Astrocyte (in vitro differentiated cells and primary cell): ENCODE results near the gene CSNK1G3. TPM values are rescaled to one million over a fixed set of nuclear protein-coding genes. Genes with fewer than 3 reads are reported as not detected.

Source experiments
- DNase-seq: peaks from one replicate; pipeline ENCODE4 v3.0.0-alpha.2; 2010; ENCODE audit warnings: low read depth
- FAIRE-seq: peaks from 2 replicates; lab custom pipeline; 2011; peaks lifted over from hg19 to GRCh38; lab: Jason Lieb, UNC
- H2AFZ ChIP-seq: 2 replicates; pipeline ENCODE4 v1.6.0; 2012; ENCODE audit warnings: low read depth, low read length, inconsistent platforms
- H3K27ac ChIP-seq: 2 replicates; pipeline ENCODE4 v1.5.1; 2011; ENCODE audit warnings: low read depth, low read length, inconsistent platforms
- H3K27me3 ChIP-seq: 2 replicates; pipeline ENCODE4 v1.6.0; 2011; ENCODE audit warnings: low read length, inconsistent platforms; ENCODE audit not compliant: insufficient read depth
- H3K36me3 ChIP-seq: 2 replicates; pipeline ENCODE4 v1.5.1; 2011; ENCODE audit warnings: low read length, inconsistent platforms; ENCODE audit not compliant: insufficient read depth
- H3K4me1 ChIP-seq: 2 replicates; pipeline ENCODE4 v1.5.1; 2011; ENCODE audit warnings: low read length, inconsistent platforms; ENCODE audit not compliant: insufficient read depth
- H3K4me2 ChIP-seq: 2 replicates; pipeline ENCODE4 v1.6.0; 2012; ENCODE audit warnings: low read length, inconsistent platforms
- H3K4me3 ChIP-seq: 2 replicates; pipeline ENCODE4 v1.5.1; 2011; ENCODE audit warnings: low read depth, mild to moderate bottlenecking, low read length, inconsistent platforms; ENCODE audit not compliant: insufficient read depth
- H3K79me2 ChIP-seq: 2 replicates; pipeline ENCODE4 v1.6.0; 2012; ENCODE audit warnings: mild to moderate bottlenecking, low read length, inconsistent platforms; ENCODE audit not compliant: insufficient read depth
- H3K9ac ChIP-seq: 2 replicates; pipeline ENCODE4 v1.6.0; 2012; ENCODE audit warnings: mild to moderate bottlenecking, low read length, inconsistent platforms
- H3K9me3 ChIP-seq: 2 replicates; pipeline ENCODE4 v1.5.1; 2012; ENCODE audit warnings: low read depth, mild to moderate bottlenecking, low read length, inconsistent platforms; ENCODE audit not compliant: insufficient read depth
- H4K20me1 ChIP-seq: 2 replicates; pipeline ENCODE4 v1.6.0; 2012; ENCODE audit warnings: low read length, inconsistent platforms; ENCODE audit not compliant: insufficient read depth
- H3K27ac Mint-ChIP-seq: one replicate; pipeline ENCODE4 v1.8.0; 2021; ENCODE audit warnings: mild to moderate bottlenecking, mixed read lengths; ENCODE audit not compliant: unreplicated experiment
- H3K27me3 Mint-ChIP-seq: one replicate; pipeline ENCODE4 v1.8.0; 2021; ENCODE audit warnings: low read depth, mixed read lengths; ENCODE audit not compliant: unreplicated experiment
- H3K36me3 Mint-ChIP-seq: one replicate; pipeline ENCODE4 v1.8.0; 2021; ENCODE audit warnings: low read depth, mixed read lengths; ENCODE audit not compliant: unreplicated experiment
- H3K4me1 Mint-ChIP-seq: one replicate; pipeline ENCODE4 v1.8.0; 2021; ENCODE audit warnings: low read depth, mixed read lengths; ENCODE audit not compliant: unreplicated experiment
- H3K4me3 Mint-ChIP-seq: one replicate; pipeline ENCODE4 v1.8.0; 2021; ENCODE audit warnings: mild to moderate bottlenecking, moderate library complexity, mixed read lengths; ENCODE audit not compliant: unreplicated experiment
- H3K9me3 Mint-ChIP-seq: one replicate; pipeline ENCODE4 v1.8.0; 2021; ENCODE audit warnings: mild to moderate bottlenecking, mixed read lengths; ENCODE audit not compliant: unreplicated experiment
- CTCF ChIP-seq: IDR thresholded peaks from 2 replicates; pipeline ENCODE4 v1.5.1; 2011; ENCODE audit warnings: low read depth, mild to moderate bottlenecking, inconsistent platforms, low read length, moderate library complexity; ENCODE audit not compliant: insufficient read depth
- EZH2 ChIP-seq: IDR thresholded peaks from 2 replicates; pipeline ENCODE4 v1.6.1; 2012; ENCODE audit warnings: mild to moderate bottlenecking, low read length, inconsistent platforms; ENCODE audit not compliant: insufficient read depth
- total RNA-seq: library from RNA; stranded (reverse); gene quantifications from 2 replicates; pipeline ENCODE4 v1.2.1, GENCODE V29; 2021

The CSNK1G3 gene
- total RNA-seq, 1 donor from 2014 or later, result 59.4 TPM

- Histone ChIP-seq H3K9ac (no peak overlapping the region), H3K9me3 (no peaks in the 10 kb centered on the region), H3K4me2 (no peak overlapping the region), H3K4me1 (no peaks in the 10 kb centered on the region), H3K36me3 (peaks cover 3% of the 10 kb centered on the region), H3K27ac (no peak overlapping the region), H4K20me1 (peaks cover 3% of the 10 kb centered on the region), H3K79me2 (no peaks in the 10 kb centered on the region), H3K4me3 (no peak overlapping the region), H2AFZ (no peak overlapping the region), H3K27me3 (no peaks in the 10 kb centered on the region)
- Mint-ChIP-seq H3K4me3 (no peak overlapping the region), H3K36me3 (peaks cover 2% of the 10 kb centered on the region), H3K9me3 (no peaks in the 10 kb centered on the region), H3K27me3 (no peaks in the 10 kb centered on the region), H3K27ac (no peak overlapping the region), H3K4me1 (no peaks in the 10 kb centered on the region)
- FAIRE-seq, result no peak
- DNase-seq, result no peak
- TF ChIP-seq EZH2, result no peak
- no peak for TF ChIP-seq CTCF
Measured at GRCh38 chr5:123601610-123602009, 89.6 kb downstream of the CSNK1G3 start.

GRCh38 chr5:123605822-123606221 lies 93.8 kb downstream of the CSNK1G3 start:
- no peaks in the 10 kb centered on the region for H3K27me3 ChIP-seq
- no peak overlapping the region for H3K4me2 ChIP-seq
- DNase-seq (no peak), FAIRE-seq (no peak)
- H3K9me3 ChIP-seq, result no peaks in the 10 kb centered on the region
- H4K20me1 ChIP-seq, result no peaks in the 10 kb centered on the region
- H3K9ac ChIP-seq, result no peak overlapping the region
- Mint-ChIP-seq H3K9me3 (no peaks in the 10 kb centered on the region), H3K36me3 (peaks cover 3% of the 10 kb centered on the region), H3K27me3 (no peaks in the 10 kb centered on the region), H3K4me3 (no peak overlapping the region), H3K4me1 (peaks cover 1% of the 10 kb centered on the region), H3K27ac (no peak overlapping the region)
- no peak overlapping the region for H2AFZ ChIP-seq
- no peaks in the 10 kb centered on the region for H3K4me1 ChIP-seq
- H3K27ac ChIP-seq, result no peak overlapping the region
- peaks cover 4% of the 10 kb centered on the region for H3K36me3 ChIP-seq
- H3K4me3 ChIP-seq, result no peak overlapping the region
- TF ChIP-seq CTCF (no peak), EZH2 (no peak)
- no peaks in the 10 kb centered on the region for H3K79me2 ChIP-seq

- Histone ChIP-seq H3K27me3 (no peaks in the 10 kb centered on the region), H4K20me1 (no peaks in the 10 kb centered on the region), H3K4me1 (no peaks in the 10 kb centered on the region), H3K9me3 (no peaks in the 10 kb centered on the region), H2AFZ (no peak overlapping the region), H3K9ac (no peak overlapping the region), H3K27ac (no peak overlapping the region), H3K4me3 (no peak overlapping the region), H3K36me3 (peaks cover 4% of the 10 kb centered on the region), H3K4me2 (no peak overlapping the region), H3K79me2 (no peaks in the 10 kb centered on the region)
- DNase-seq (no peak), FAIRE-seq (no peak)
- no peak overlapping the region for H3K27ac Mint-ChIP-seq
- TF ChIP-seq EZH2, result no peak
- H3K9me3 Mint-ChIP-seq, result no peaks in the 10 kb centered on the region
- H3K36me3 Mint-ChIP-seq, result peaks cover 3% of the 10 kb centered on the region
- no peak overlapping the region for H3K4me3 Mint-ChIP-seq
- no peaks in the 10 kb centered on the region for H3K27me3 Mint-ChIP-seq
- peaks cover 1% of the 10 kb centered on the region for H3K4me1 Mint-ChIP-seq
Measured at GRCh38 chr5:123610209-123610608, 98.2 kb downstream of the CSNK1G3 start.
